Small intestine (tissue), 16 donors: ENCODE data around the gene NIT2. TPM values are rescaled to one million over a fixed set of nuclear protein-coding genes. Genes with fewer than 3 reads are reported as not detected.

Experiments
- DNase-seq, 2 donors: peaks; one replicate each; pipeline versions ENCODE4 v3.0.0 to v3.0.0-alpha.2; 2013
- FAIRE-seq: peaks from 2 replicates; lab custom pipeline; 2012; peaks lifted over from hg19 to GRCh38; lab: Jason Lieb, UNC
- H3K27ac ChIP-seq, 3 donors: one replicate each; pipeline ENCODE4 v1.5.1; 2013; ENCODE audit warnings: low read length in 2 of 3, mild to moderate bottlenecking in 2 of 3, control low read depth in 1 of 3, inconsistent platforms in 1 of 3, low read depth in 1 of 3, moderate library complexity in 1 of 3
- H3K27me3 ChIP-seq, 3 donors: one replicate each; pipeline ENCODE4 v1.6.1; 2013; ENCODE audit warnings: low read length in 3 of 3, inconsistent platforms in 1 of 3; ENCODE audit not compliant: control insufficient read depth in 3 of 3, insufficient read depth in 3 of 3
- H3K36me3 ChIP-seq, 3 donors: one replicate each; pipeline ENCODE4 v1.6.1; 2013; ENCODE audit warnings: low read length in 3 of 3, inconsistent platforms in 1 of 3, low read depth in 1 of 3, mild to moderate bottlenecking in 1 of 3, moderate library complexity in 1 of 3; ENCODE audit not compliant: control insufficient read depth in 3 of 3, insufficient read depth in 2 of 3
- H3K4me1 ChIP-seq, 3 donors: one replicate each; pipeline ENCODE4 v1.6.1; 2013; ENCODE audit warnings: low read length in 2 of 3, inconsistent platforms in 1 of 3, low read depth in 1 of 3, mild to moderate bottlenecking in 1 of 3, moderate library complexity in 1 of 3; ENCODE audit not compliant: control insufficient read depth in 3 of 3, insufficient read depth in 2 of 3
- H3K4me3 ChIP-seq, 3 donors: one replicate each; pipeline ENCODE4 v1.5.1; 2013; ENCODE audit warnings: low read length in 3 of 3, control low read depth in 1 of 3, inconsistent platforms in 1 of 3, low read depth in 1 of 3, mild to moderate bottlenecking in 1 of 3, moderate library complexity in 1 of 3
- H3K9me3 ChIP-seq, 2 donors: one replicate each; pipeline ENCODE4 v1.6.1; 2013; ENCODE audit warnings: low read depth in 1 of 2, low read length in 1 of 2; ENCODE audit not compliant: control insufficient read depth in 2 of 2, insufficient read depth in 1 of 2
- WGBS, 3 donors: extraction: QIAGEN DNeasy Blood & Tissue Kit; methylation state at CpG; one replicate each; pipeline ENCODE4 v1.1.7; 2013; 5-methylcytosine and 5-hydroxymethylcytosine counted together
- long read RNA-seq, 10 donors: transcript quantifications; one replicate each; lab custom pipeline, GENCODE V29; 2026
- polyA plus RNA-seq, 4 donors: library from polyadenylated mRNA; stranded (reverse) in 3 of 4; unstranded in 1 of 4; fragments of 200-250 nt in 3 of 4; fragments of 120-200 nt in 1 of 4; gene quantifications; one replicate each; pipeline versions ENCODE4 v1.2.1 to v1.2.3, GENCODE V29; 2013
- donor health status: healthy with polysubstance abuse.
- donor health status: control.
- donor health status: control.
- donor health status: Bipolar disorder and iron deficiency.
- donor health status: healthy.

Gene NIT2
- 100 to 1,000 TPM in 1 of 4 donors, 10 to 100 TPM in 2, 1 to 10 TPM in 1; 7.0 to 102 (median 16.1) TPM for polyA plus RNA-seq
- long read RNA-seq, donor 1: 0 reads
- long read RNA-seq, donor 2, full-length matches to known transcripts: 6 of 12 reads
- long read RNA-seq, donor 2, partial matches to known transcripts: 6 of 12 reads
- long read RNA-seq, donor 2, other reads (novel, unspliced or antisense): 0 of 12 reads
- long read RNA-seq, donor 3, full-length matches to known transcripts: 18 of 28 reads
- long read RNA-seq, donor 3, partial matches to known transcripts: 10 of 28 reads
- long read RNA-seq, donor 3, other reads (novel, unspliced or antisense): 0 of 28 reads
- long read RNA-seq, donor 4, full-length matches to known transcripts: 2 of 2 reads
- long read RNA-seq, donor 4, partial matches to known transcripts: 0 of 2 reads
- long read RNA-seq, donor 4, other reads (novel, unspliced or antisense): 0 of 2 reads
- long read RNA-seq, donor 5, full-length matches to known transcripts: 7 of 17 reads
- long read RNA-seq, donor 5, partial matches to known transcripts: 10 of 17 reads
- long read RNA-seq, donor 5, other reads (novel, unspliced or antisense): 0 of 17 reads
- long read RNA-seq, donor 6, full-length matches to known transcripts: 20 of 39 reads
- long read RNA-seq, donor 6, partial matches to known transcripts: 19 of 39 reads
- long read RNA-seq, donor 6, other reads (novel, unspliced or antisense): 0 of 39 reads
- long read RNA-seq, donor 7: 0 reads
- long read RNA-seq, donor 8, partial matches to known transcripts: 0 of 1 reads
- long read RNA-seq, donor 8, other reads (novel, unspliced or antisense): 0 of 1 reads
- long read RNA-seq, donor 9, full-length matches to known transcripts: 8 of 8 reads
- long read RNA-seq, donor 9, partial matches to known transcripts: 0 of 8 reads
- long read RNA-seq, donor 9, other reads (novel, unspliced or antisense): 0 of 8 reads
- long read RNA-seq, donor 10, full-length matches to known transcripts: 21 of 43 reads
- long read RNA-seq, donor 10, partial matches to known transcripts: 22 of 43 reads
- long read RNA-seq, donor 10, other reads (novel, unspliced or antisense): 0 of 43 reads

DNA sequence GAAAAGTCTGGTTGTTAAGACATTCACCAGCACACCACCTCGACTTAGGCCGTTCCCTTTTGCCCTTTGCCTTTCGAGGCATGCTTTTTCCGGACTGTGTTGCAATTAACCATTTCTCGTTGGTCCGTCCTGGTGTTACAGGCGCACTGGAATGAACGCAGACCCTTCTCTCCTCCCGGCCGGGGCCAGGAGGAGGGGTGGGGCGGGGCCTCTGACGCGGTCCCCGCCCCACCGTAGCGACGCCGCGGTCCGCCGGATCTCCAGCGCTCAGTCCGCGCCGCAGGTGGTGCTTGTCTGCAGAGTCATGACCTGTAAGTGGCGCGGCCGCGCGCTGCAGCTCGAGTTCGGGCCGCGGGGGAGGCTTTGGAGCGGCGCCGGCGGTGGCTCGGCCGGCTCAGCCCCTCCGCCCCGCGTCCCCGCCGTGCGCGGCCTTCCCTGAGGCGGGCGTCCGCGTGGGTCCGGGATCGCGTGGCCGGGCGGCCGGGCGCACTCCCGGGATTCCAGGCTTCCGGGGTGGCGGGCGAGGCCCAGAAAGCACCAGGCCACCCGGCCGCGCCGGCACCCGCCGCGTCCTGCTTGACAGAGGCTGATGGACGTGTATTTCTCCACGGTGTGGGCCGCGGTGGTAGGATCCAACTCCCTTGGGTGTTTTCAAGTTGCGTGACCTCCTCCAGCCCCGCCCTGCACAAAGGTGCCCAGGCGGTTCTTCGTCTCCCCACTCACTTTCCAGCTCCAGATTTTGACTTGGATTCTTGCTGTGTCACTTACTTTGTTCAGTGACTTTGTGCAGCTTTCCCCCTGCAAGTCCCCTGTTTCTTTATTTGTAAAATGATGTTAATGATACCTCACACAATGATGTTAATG lies at the start of gene NIT2:
Gene NIT2, plus strand, starts transcription at position 270 of the 864 bp plus-strand sequence. Its CDS starts 35 bp downstream, at position 305.
- 0 to 1% (median 0%) methylated on average over 63 to 77 of the region's 77 CpGs for WGBS, 3 donors
- peak within 1 kb of the TSS; percentile 59 to 86 (median 85) for H3K27ac ChIP-seq
- no peaks in the 10 kb centered on the region for H3K9me3 ChIP-seq
- H3K4me3 ChIP-seq: peak within 1 kb of the TSS; percentile 44 to 90 (median 64)
- H3K4me1 ChIP-seq: peaks cover 0 to 14% (median 0%) of the 10 kb centered on the region in 3 donors
- H3K36me3 ChIP-seq: peaks cover 0 to 4% (median 3%) of the 10 kb centered on the region in 3 donors
- FAIRE-seq (no peak), DNase-seq (peak; percentile 78 to 94)
- no peaks in the 10 kb centered on the region for H3K27me3 ChIP-seq

DNA sequence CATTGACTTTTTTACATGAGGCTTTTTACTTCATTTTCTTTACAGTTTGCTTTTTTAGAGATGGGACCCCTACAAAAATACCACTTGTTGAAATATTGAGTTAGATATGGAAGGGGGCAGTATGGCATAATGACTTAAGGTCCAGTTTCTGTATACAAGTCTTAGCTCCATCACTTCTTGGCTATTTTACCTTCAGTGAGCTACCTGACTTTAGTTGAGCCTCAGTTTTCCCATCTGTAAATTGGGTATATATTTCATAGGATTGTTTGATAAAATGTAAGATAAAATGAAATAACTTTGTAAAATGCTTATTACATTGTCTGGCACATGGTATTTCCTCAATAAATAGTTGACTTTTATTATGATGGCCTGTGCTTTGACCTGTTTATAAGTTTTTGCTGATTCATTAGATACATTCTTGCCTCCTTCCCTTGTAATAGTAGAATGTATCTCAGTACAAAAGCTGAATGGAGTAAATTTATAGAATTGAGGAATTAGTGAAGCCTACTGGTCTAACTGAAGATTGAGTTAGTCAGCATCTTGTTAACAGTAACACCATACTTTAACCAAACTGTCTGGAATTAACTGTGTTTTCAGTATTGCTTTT lies 46.2 kb upstream of the NIT2 start:
- peaks cover 2 to 34% (median 7%) of the 10 kb centered on the region in 3 donors for H3K36me3 ChIP-seq
- H3K4me3 ChIP-seq: no peak overlapping the region
- H3K27me3 ChIP-seq: no peaks in the 10 kb centered on the region
- FAIRE-seq: no peak
- no peak overlapping the region for H3K27ac ChIP-seq
- DNase-seq: no peak
- no peaks in the 10 kb centered on the region for H3K9me3 ChIP-seq
- no peaks in the 10 kb centered on the region for H3K4me1 ChIP-seq

GRCh38 chr3:100289339-100289738 lies 45.2 kb upstream of the NIT2 start:
- DNase-seq (no peak), FAIRE-seq (no peak)
- Histone ChIP-seq H3K27me3 (no peaks in the 10 kb centered on the region), H3K4me1 (no peaks in the 10 kb centered on the region), H3K27ac (no peak overlapping the region), H3K4me3 (no peak overlapping the region), H3K36me3 (peaks cover 2 to 35% (median 7%) of the 10 kb centered on the region in 3 donors), H3K9me3 (no peaks in the 10 kb centered on the region)
- 64 to 85% (median 84%) methylated on average over 2 of the region's 2 CpGs for WGBS, 3 donors

DNA sequence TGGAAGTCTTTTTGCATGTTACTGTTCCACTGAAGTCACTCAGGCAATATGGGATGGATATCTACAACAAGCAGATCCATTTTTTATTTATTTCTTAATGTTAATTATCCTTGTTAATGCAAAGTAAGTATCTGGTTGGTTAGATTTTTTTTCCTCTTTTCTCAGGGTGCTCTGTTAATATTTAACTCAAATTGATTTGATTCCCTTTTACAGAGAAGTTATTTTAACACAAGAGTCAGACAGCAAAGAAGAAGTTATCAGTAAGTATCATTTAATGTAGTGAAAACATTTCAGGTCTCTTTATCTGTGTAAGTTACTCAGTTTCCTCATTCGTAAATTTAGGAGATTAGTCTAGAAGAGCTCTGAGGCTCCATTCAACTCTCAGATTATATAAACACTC lies 39.5 kb upstream of the NIT2 start:
- Histone ChIP-seq H3K4me1 (no peaks in the 10 kb centered on the region), H3K9me3 (no peaks in the 10 kb centered on the region), H3K4me3 (no peak overlapping the region), H3K36me3 (peaks cover 0 to 24% (median 10%) of the 10 kb centered on the region in 3 donors), H3K27ac (no peak overlapping the region), H3K27me3 (no peaks in the 10 kb centered on the region)
- DNase-seq: peak; percentile 16 to 22
- peak; percentile 53 for FAIRE-seq
- 24 to 72% (median 38%) methylated on average over 1 of the region's 1 CpG for WGBS, 3 donors

GRCh38 chr3:100297784-100298183 lies 36.8 kb upstream of the NIT2 start:
- Histone ChIP-seq H3K4me3 (no peak overlapping the region), H3K27me3 (no peaks in the 10 kb centered on the region), H3K36me3 (peaks cover 2 to 21% (median 14%) of the 10 kb centered on the region in 3 donors), H3K27ac (no peak overlapping the region), H3K4me1 (no peaks in the 10 kb centered on the region), H3K9me3 (no peaks in the 10 kb centered on the region)
- no peak for DNase-seq
- WGBS, 3 donors: 93 to 98% (median 96%) methylated on average over 2 of the region's 2 CpGs
- FAIRE-seq: no peak

DNA sequence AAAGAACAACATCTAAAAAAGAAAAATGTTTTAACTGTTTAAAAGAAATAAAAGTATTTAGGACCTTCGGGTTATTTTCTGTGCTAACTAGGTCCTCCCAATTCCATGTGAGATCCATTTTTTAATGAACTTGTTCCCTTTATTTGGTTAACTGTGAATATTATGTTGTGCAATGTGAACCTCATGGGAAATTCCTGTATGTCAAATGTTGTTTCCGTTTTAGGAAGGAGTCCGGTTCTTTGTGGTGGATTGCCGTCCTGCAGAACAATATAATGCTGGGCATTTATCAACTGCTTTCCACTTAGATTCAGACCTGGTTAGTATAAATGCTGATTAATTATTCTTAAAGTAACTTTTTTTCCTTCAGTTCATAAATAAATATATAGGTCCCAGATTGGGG lies 35.5 kb upstream of the NIT2 start:
- 87 to 96% (median 90%) methylated on average over 4 of the region's 4 CpGs for WGBS, 3 donors
- no peak overlapping the region for H3K27ac ChIP-seq
- DNase-seq: no peak
- H3K36me3 ChIP-seq: peaks cover 2 to 21% (median 14%) of the 10 kb centered on the region in 3 donors
- H3K27me3 ChIP-seq: no peaks in the 10 kb centered on the region
- FAIRE-seq: no peak
- no peaks in the 10 kb centered on the region for H3K9me3 ChIP-seq
- H3K4me1 ChIP-seq: no peaks in the 10 kb centered on the region
- H3K4me3 ChIP-seq: no peak overlapping the region

DNA sequence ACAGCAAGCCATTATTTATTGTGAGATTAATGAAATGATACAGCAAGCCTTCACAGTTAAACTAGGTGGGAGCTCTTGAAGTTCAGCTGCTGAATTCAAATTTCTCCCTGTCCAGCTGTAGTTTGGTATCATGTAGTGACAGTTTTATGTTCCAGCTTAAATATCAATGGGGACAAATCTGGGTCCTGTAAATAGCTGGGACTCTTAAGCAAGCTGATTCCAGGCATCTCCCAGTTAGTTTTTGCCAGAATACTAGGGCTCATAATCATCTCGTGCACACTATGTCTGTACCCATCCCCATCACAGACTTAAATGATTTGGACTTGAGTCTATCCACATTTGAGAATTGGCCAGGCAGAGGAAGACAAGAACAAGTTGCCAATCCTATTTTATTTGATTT lies 27.9 kb upstream of the NIT2 start:
- H3K4me1 ChIP-seq: no peaks in the 10 kb centered on the region
- 89 to 100% (median 90%) methylated on average over 1 of the region's 1 CpG for WGBS, 3 donors
- H3K9me3 ChIP-seq: no peaks in the 10 kb centered on the region
- peaks cover 5 to 20% (median 7%) of the 10 kb centered on the region in 3 donors for H3K36me3 ChIP-seq
- DNase-seq: no peak
- H3K27ac ChIP-seq: no peak overlapping the region
- H3K4me3 ChIP-seq: no peak overlapping the region
- FAIRE-seq: no peak
- H3K27me3 ChIP-seq: no peaks in the 10 kb centered on the region
